SHP77 (cell line): ENCODE data around the gene MET.
A peak's percentile ranks its signal among the peaks of the same experiment; 100 is the strongest.
"Not testable (repeated sequence)": the region's sequence is repeated elsewhere in the genome, so short reads cannot be mapped to it uniquely, and the experiment has no call there.

Source experiments
- DNase-seq, 2 experiments: peaks; one replicate each; lab custom pipeline; 2025; lab: John Stamatoyannopoulos, UW

Gene MET

DNA sequence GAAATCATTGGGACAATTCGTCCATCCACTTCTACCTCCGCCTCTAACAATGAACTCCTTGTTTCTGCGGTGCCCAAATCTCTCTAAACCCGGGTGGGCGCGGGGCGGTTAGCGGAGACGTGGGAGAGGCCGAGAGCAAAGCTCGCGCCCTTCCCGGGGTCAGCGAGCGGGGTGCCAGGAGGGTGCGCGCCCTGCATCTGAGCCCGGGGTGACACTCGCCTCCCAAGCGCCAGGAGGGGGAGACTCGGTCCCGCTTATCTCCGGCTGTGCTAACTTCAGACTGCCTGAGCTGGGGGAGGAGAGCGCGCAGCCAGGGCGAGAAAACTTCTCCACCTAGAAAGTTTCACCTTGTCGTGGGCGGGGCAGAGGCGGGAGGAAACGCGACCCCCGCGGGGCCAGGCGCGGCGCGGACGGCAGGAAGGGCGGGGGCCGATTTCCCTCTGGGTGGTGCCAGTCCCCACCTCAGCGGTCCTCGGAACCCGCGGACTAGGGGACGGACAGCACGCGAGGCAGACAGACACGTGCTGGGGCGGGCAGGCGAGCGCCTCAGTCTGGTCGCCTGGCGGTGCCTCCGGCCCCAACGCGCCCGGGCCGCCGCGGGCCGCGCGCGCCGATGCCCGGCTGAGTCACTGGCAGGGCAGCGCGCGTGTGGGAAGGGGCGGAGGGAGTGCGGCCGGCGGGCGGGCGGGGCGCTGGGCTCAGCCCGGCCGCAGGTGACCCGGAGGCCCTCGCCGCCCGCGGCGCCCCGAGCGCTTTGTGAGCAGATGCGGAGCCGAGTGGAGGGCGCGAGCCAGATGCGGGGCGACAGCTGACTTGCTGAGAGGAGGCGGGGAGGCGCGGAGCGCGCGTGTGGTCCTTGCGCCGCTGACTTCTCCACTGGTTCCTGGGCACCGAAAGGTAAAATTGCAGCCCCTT is at the start of gene MET:
Gene MET, plus strand, starts transcription at position 516 of the 915 bp plus-strand sequence. CDS start 26,889 bp downstream, outside the sequence.
- DNase-seq = peak; percentile 8 to 29

DNA sequence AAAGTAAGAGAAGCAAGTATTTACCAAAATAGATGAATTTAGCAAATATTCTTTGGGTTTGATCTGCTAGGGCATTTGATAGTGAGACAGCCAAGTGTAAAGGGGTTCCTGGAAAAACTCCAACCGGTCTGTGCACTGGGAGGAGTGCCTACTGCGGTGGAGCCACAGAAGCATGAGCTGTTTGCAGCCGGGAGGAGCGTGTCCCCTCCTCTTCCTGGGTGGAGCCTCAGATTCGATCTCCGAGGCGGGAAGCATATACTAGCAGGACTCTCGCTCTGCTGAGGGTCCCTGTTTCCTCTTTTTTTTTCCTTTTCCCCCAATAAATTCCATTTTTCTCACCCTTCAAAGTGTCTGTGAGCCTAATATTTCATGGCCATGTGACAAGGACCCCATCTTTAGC is 45.1 kb upstream of the MET start:
- peak in 1 of 2 experiments; percentile 13 for DNase-seq

DNA sequence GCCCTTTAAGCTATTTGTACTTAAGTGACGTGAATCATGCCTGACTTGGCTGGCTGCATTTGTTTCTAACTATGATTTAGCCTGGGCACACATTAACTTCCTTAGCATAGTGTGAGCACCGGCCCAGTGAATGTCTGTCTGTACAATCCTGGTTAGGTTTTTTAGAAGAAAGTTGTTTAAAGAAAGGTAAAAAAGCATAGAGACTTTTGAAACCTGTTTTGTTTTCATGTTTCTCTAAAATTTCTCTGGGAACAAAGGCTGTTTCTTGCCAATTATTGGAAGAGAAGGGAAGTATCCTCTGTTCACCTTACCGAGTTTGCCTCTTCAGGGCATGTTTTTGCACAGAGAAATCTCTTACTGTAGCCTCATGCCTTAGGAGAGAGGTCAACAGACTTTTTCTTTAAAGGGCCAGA is 42.9 kb upstream of the MET start:
- DNase-seq = no peak

DNA sequence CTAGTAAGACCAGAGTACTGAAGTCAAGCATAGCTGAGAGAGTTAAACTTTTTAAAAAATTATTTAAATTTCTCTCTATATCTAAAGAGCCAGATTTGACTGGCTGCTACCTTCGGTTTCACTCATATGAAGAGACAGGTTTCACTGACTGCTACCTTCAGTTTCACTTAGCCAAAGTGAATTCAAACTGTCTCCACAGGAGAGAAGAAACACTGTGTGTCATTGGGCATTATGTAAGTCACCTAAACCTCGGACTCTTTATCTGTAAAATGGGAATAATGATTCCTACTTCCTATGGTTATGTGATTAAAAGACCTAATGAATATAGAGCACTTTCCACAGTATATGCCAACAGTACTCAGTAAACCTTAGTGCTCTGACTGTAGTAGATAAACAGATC is 41.6 kb upstream of the MET start:
- DNase-seq = no peak

DNA sequence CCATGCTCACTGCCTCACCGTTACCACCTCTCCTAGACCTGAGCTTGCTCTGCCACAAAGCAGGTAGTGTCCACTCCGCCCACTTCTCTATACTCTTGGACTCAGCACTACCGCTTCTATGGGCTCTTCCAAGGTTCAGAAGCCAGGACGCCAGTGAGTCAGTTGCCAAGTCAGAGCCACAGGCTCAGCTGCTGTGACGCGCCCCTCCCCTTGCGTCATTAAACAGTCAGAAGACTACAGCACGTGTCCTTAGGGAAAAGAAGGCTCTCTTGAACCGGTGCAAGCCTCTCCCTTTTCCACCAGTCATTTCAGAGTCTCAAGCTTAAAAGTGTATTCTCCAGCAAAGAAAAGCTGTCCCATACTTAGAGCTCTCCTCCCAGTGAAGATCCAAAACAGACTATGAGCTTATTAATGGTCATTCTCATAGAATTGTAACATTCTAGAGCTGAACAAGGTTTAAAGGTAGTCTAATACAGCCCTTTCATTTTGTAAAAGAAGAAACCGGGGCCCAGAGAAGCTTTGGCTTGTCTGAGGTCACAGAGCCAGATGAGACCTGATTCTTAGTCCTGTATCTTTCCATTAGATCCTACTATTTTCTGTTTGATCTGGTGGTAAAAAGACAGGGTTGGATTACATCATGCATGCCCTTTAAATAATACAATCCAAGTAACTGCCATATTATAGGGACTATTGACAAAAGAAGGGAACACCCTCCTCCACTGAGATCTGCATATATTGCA is 40.9 kb upstream of the MET start:
- DNase-seq = peak; percentile 68 to 70

DNA sequence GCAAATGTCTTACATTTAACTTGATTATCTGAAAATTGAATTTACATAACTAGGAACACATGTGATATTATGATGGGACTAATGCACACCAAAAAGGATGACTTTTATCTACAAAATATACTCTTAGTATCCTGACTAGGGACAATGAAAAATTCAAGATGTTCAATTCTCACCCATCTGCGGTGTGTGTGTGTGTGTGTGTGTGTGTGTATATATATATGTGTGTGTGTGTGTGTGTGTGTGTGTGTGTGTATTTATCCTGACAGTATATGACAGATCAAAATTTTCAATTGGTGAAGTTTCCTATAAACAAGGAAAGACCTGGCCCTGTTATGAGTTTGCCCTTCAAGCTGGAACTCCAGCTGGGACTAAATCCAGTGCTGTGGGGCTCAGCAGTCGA is 40.3 kb upstream of the MET start:
- no peak for DNase-seq

DNA sequence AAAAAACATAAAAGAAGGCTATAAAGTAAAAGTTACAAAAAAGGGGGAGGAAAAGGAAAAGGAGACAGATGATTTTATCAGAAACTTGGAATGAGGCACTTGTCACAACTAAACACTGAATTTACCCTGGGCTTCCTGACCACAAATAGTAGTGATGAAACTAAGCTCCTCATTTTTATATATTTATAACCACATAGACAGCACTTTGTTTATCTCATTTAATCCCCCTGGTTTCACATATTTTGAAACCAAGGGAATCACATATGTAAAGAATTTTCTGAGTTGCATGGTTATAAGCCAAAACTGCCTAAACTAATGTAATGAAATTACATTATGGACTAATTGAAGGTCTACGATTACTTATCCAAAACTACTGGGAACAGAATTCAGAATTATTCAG is 39.6 kb upstream of the MET start:
- no peak for DNase-seq

DNA sequence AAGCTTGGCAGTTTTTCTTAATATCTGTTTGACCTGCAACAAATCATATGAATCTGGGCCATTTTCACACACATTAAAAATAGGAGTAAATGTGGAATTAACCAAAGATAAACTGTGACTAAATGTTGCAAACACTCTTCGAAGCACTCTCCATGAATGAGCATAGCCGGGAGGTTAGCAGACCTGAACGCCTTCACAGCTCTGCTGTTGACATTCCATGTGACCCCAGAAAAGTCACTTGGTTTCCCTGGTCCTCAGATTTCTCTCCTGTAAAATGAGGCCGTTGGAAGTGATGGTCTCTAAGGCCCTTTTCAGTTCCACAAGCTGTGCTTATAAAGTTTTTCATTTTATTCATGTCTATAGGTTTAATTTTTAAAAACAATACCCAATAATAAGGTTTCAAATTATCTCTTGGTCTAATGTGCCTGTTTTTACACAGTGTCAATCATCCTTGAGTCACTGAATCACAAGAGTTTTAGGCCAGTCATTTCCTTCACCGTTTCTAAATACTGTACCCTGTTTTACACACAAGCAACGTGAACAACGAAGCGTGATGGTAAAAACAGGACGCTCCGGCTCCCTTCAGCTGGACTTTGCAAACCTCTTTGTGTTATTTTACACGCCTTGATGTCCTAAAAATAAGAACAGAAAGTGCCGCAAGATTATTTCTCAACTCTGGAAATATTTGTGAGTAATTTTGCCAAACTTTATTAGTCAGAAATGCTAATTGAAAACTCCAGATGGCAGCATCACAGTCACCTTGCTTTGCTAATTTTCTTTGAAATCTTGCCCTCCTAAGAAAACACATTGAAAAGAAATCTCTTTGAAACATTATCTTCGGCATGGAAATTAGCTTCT is 38.6 kb upstream of the MET start:
- no peak for DNase-seq

DNA sequence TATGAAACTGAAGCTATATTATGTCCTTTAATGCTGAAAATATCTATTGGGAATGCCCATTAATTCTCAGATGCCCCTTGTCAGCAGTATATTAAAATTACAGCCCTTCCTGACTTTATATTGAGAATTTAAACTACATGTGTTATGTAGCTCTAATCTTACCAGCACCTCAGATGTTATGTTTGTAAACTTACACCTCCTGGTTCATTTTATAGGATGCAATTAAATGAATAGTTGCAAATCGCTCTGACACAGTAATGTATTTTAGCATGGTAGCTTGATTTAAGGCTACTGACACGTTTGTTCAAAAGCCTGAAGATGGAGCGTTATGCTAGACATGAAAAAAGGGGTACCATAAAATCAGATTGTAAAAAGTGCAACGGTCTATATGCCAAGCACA is 35.0 kb upstream of the MET start:
- no peak for DNase-seq

DNA sequence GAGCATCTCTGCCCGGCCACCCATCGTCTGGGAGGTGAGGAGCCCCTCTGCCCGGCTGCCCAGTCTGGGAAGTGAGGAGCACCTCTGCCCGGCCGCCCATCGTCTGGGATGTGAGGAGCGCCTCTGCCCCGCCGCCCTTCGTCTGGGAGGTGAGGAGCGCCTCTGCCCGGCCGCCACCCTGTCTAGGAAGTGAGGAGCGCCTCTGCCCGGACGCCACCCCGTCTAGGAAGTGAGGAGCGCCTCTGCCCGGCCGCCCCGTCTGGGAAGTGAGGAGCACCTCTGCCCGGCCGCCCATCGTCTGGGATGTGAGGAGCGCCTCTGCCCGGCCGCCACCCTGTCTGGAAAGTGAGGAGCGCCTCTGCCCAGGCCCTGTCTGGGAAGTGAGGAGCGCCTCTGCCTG is 33.4 kb upstream of the MET start:
- not testable (repeated sequence) for DNase-seq

DNA sequence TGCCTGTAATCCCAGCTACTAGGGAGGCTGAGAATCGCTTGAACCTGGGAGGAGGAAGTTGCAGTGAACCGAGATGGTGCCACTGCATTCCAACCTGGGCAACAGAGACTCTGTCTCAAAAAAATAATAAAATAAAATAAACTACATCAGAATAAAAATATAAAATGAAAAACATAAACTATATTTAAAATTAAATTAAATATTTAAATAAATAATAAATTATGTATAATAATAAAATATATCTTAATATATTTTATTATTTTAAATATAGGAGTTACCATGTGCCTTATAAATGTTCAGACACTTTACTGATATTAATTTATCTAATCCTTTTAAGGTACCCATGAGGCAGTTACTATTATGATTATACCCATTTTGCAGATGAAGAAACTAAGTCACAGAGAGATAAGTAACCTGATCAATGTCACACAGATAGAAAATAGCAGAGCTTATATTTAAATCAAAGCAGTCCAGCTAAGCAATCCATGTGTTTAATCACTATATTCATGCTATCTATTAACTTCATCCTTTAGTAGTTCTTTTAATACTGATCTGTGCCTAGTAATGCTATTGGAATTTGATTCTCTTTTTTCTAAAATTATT is 30.3 kb upstream of the MET start:
- DNase-seq = no peak

DNA sequence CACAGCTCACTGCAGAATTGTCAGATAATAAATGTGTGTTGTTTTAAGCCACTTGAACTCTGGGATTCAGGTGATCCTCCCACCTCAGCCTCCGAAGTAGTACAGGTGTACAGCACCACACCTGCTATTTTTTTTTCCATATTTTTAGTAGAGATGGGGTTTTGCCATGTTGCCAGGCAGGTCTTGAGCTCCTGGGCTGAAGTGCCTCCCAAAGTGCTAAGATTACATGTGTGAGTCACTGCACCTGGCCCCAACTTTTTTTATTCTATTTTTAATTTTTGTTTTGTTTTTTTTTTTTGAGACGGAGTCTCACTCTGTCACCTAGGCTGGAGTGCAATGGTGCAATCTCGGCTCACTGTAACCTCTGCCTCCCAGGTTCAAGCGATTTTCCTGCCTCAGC is 28.8 kb upstream of the MET start:
- DNase-seq = not testable (repeated sequence)

DNA sequence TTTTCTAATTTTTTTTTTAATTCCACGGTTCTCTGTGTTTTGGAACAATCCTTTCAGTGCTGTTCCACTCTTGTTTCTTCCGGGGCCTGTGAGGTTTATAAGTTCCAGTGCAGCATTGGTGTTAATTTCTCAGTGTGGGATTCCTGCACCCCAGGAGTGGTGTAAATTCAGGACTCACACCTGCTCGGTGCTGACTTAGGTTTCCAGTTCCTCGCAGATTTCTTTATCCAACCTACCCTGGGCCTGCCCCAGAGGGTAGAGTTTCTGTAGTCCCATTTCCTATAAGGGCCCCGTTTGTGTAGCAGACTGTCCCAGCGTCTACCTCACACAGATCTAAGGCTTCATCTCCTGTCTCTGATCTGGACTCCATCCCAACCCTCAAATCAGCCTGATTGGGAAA is 27.4 kb upstream of the MET start:
- DNase-seq = no peak

DNA sequence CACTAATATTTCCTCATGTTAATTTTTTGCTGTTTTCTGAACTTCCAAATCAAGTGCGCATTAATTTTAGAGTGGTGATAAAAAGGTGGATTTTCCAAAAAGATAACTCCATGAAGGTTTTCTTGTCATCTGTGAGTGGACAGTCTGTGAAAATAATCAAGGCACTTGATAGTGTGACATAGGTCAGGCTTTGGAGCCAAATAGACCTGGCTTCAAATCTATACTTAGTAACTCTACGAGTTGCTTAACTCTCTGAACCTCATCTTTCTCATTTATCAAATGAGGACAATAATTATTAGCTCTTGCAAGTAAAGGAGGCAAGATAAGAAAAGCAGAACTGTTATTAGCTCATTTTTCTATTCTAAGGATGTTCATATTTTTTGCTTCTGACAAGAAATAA is 24.7 kb upstream of the MET start:
- DNase-seq = no peak

DNA sequence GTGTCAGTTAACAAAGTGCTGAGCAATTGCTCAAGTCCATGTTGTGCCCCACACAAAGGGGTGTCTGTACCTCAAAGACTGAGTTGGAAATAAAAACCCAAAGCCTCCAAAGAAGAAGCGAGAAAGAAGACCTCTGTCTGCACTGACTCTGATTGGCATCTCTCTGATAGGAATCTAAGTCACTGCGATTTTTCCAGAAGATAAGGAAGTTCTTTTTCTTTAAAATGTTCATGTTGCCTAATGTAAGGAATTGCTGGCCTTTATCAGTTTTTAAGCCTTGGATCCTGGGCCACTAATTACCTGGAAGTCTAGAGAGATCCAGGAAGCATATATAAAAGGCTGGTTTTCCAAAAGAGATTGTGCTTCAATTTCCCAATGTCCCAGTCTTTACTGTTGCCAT is 24.1 kb upstream of the MET start:
- no peak for DNase-seq

DNA sequence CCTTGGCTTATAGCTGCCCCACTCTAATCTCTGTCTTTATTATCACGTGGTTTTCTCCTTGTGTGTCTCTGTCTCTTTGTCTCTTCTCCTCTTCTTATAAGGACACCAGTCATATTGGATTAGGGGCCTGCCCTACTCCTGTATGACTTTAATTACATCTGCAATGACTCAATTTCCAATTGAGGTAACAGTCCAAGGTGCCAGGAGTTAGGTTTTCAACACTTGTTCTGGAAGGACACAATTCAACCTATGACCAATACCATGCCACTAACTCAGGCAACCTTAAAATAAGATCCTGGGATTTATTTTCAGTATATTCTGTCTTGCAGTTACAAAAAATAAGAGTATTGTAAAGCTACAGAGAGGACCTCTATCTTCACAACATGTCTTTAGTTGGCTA is 21.6 kb upstream of the MET start:
- DNase-seq = no peak

DNA sequence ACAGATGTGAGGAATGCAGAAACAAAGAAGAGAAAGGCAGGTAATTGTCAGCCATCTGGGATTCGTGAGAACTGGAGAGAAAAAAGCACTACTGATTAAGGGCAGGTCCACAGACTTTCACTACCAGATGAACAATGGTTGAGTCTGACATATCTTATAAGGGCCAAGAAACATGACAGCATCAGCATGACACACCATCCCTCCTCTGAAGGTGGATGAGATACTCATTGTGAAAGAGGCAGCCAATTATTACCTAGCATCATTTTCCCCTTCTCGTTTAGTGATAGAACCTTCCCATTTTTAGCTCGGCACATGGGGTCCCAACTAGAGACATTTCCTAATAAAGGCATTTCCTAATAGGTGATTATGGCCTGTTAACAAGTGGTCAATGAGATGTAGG is 19.2 kb upstream of the MET start:
- no peak for DNase-seq

DNA sequence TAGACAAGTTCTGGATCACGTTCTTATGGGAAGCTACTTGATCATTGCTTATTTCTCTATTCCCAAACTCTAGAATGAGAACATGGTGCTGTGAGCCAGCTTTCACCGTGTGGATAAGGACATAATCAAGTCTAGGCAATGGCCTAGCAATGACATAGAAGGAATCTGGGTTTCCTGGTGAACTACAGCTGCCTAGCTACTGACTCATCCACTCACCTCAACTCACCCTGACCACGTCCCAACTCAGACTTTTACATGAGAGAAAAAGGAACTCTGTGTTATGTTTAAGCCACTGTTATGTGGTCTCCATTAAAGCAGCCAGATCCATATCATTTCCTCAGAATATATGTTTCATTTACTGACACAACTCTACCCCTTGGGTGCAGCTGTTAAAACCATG is 18.8 kb upstream of the MET start:
- DNase-seq = no peak

DNA sequence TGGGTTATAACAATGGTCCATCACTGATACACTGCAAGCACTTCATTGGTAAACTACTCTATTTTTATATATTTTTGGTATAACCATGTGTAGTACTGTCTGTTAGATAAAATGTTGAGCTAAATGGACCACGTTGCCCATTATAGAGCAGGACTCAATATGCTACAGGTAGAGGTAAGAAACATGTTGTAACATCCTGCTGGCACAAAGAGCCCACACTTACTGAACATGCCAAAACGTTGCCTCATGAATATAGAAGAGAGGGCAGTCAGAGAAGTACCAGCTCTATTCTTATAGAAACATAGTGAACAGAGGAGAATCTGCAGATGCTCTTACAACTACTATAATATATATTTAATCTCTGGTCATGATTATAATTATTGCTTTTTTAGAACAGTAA is 18.4 kb upstream of the MET start:
- no peak for DNase-seq

DNA sequence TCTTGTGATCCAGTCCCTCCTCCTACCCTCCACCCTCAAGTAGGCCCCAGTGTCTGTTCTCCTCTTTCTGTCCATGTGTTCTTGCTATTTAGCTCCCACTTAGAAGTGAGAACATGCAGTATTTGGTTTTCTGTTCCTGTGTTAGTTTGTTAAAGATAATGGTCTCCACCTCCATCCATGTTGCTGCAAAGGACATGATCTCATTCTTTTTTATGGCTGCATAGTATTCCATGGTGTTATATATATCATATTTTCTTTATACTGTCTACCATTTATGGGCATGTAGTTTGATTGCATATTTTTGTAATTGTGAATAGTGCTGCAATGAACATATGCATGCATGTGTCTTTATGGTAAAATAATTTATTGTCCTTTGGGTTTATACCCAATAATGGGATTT is 12.7 kb upstream of the MET start:
- not testable (repeated sequence) for DNase-seq

DNA sequence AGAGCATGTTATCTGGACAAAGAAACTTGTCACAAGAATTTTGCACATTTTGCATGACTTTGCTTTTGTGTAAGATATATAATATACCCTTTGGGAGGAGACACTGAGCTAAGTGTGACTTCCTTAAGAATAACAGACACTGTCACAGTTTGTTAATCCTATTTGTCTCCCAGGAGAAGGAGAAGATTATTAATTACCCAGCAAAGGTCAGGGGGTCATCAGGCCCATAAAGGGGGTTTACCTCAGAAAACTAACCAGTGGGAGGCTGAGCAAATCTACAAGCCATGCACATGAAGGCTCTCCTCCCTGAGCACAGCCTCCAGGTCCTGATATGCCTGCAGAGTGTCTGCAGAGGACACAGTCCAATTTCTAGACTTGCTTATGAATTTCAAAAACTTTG is 10.1 kb upstream of the MET start:
- DNase-seq = no peak

DNA sequence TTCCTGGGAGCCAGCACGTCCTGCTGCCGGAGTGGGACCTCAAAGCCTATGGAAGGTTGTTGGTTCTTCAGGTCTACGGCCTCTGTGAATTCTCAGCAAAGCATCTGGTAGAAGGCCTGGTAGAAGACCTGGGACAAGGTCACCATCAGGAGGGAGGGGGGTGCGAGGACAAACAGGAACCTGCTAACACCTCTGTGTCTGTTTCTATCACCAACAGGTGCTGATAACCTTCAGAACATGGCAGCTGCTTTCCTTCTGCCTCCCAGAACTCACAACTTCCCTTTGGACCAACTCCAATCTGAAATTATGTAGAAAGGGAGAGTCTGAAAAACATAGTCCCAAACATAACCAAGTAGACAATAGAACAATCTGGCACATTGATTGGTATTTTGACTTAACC is 8.3 kb upstream of the MET start:
- no peak for DNase-seq
